GM18502 (cell line): ENCODE measurements around the gene PHLDB2.

Source experiments
- ATAC-seq: cut with Tn5 transposase; IDR thresholded peaks from one replicate; pipeline ENCODE4 v1.9.1; 2021; ENCODE audit warnings: mild to moderate bottlenecking; ENCODE audit not compliant: unreplicated experiment, poor library complexity

Gene PHLDB2

DNA sequence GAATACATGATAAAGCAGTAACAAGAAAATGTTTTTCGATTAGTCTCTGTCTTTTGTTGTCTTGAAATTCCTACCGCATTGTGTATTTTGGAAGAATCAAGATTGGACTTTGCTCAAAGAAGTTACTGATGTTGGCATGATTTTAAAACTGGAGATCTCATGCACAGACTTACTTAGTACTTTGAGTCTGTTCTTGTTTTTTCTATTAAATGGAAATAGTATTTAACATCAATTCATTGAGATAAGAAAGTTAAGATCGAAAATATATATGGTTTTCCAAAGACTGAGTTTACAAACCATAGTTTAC is 122.3 kb downstream of the PHLDB2 start:
- no peak for ATAC-seq

DNA sequence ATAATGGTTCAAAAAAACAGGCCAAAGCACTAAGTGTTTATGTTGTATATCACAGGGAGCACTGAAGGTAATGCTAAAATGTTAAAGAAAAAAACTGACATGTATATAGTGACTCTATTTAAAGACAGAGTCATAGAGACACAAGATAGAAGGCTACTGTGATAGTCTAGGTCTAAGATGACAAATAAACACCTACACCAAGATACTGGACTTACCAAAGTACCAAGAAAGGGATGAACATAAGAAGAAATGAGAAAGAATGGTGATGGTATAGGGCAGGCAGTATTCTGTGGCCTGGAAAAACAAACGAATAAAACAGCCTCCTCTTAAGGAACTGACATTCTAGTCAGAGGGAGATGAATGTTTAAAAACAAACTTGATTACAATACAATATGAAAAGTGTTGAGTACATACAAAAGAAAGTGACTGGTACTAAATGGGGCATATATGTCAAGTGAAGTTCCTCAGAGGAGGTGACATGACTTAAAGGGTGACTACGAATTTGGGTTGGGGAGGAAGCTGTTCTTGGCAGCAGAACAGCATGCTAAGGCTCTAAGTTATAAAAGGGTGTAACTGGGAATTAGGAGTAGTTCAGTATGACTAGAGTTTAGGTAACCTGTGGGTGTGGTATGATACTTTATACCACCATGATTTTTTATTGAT is 125.7 kb downstream of the PHLDB2 start:
- ATAC-seq = no peak

DNA sequence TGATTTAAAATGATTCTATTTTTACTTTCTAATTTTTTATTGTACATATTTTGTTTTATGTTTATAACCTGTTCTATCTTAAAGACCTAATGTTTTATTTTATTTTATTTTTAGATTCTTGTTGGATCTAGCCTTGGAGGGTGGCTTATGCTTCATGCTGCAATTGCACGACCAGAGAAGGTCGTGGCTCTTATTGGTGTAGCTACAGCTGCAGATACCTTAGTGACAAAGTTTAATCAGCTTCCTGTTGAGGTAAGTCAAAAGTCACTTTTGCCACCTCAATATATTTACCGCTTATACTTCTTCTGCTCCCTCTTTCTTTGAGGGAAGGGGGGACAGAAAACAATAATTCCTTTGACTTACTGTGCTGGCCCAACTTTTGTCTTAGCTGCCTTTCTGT is 127.7 kb downstream of the PHLDB2 start:
- ATAC-seq = no peak

DNA sequence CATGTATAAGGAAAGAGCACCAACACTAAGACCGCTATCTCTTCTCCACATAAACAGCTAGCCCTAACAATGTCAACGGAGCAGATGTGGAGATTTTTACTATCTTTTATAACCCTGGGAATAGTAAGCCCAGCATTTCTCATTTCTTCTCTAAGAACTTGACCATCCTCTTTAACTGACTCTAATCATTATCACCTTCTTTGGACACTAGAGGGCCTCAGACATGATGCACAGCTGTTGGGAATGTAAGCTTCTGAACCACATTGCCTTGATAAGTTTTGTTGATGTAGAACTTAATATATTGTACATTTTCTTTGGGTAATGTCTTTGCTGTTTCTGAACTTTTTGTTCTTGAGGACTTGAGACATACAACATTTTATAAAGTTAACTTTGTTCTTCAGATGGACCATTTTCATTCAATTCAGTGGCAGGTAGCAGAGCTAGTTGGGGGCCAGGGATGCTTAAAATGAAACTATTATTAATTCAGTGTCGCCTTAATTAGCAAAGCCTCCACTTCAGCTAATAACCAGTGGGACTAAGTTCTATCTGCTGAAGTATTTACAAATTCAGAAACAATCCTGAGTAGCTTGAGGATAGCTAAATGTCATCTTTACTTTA is 130.1 kb downstream of the PHLDB2 start:
- peak; percentile 94 for ATAC-seq

DNA sequence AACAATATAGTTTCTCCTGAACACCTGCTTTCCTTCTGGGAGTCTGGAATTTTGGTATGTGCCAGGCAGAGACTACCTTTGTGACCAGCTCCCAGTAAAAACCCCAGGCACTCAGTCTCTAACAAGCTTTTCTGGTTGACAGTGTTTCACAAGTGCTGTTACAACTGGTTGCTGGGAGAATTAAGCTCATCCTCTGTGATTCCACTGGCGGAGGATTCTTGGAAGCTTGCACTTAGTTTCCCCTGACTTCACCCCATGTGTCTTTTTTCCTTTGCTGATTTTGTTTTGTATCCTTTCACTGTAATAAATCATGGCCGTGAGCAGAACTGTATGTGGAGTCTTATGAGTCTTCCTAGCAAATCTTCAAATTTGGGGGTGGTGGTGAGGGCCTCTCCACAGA is 134.0 kb downstream of the PHLDB2 start:
- no peak for ATAC-seq

DNA sequence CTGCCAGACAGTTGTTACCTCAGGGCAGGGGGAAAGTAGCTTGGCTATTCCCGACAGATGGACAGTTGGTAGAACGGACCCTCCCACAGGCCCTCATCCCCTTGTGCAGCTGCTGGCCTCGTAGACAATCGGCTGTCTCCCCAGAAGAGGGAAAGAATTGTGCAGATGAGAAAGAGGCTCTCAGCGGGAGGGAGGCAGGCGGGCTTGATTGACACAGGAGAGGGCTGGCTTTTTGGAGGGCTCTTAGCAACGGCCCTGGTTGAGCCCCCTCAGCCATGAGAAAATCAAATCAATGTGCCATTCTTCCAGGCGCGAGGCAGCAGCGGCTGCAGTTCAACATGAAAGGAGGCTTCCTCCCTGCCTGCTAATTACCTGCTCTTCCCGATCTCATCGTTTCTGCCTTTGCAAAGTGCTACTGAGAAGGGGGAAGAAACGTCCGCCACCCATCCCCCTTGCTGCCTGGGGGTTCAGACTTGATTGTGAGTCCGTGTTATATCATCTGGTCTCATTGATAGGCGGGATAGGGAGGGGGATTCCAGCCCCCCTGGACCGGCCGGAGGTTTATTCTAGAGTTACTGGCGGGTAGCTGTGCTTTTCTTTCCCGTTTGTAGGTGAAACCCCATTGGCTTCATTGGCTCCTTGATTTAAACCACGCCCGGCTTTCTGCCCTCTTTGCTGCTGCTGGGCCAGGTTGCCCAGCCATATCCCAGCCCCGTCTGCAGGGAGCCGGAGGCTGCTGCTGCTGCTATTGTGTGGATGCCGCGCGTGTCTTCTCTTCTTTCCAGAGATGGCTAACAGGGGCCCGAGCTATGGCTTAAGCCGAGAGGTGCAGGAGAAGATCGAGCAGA is 139.8 kb downstream of the PHLDB2 start, which contains the start of gene TAGLN3:
Gene TAGLN3, plus strand, starts transcription at position 287 of the 848 bp plus-strand sequence. Its CDS starts 501 bp downstream, at position 788.
- peak; percentile 71 for ATAC-seq

DNA sequence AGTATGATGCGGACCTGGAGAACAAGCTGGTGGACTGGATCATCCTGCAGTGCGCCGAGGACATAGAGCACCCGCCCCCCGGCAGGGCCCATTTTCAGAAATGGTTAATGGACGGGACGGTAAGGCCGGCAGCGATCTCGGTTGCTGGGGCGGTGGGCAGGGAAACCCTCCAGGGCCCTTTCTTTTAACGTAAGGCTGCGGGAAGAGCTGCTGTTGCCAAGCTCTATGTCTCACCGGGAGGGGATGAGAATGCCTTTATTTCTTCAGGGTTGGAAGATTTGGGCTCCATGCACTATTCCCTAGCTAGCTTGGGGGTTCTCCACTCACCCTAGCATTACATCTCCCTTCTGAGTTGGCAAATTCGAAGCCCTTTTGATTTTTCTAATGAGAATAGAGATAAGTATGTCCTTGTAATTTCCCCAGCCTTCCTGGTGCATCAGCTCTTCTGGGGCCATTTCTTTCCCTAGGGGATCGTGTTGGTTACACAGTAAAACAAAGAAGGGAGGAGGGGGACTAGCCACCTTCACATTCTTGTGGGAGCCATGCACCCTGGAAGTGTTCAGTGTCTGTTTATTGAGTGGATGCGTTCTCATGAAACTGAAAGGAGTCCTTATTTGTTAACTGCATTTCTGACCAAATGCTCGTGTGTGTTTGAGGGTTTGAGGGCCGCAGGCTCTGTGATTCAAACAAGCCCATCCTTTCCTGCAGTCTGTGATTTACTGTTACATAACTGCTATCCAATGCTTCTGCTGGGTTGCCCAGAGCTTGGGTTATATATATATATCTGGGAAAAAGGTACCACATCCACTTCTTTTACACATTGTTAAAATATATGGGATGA is 140.6 kb downstream of the PHLDB2 start:
- peak; percentile 17 for ATAC-seq

DNA sequence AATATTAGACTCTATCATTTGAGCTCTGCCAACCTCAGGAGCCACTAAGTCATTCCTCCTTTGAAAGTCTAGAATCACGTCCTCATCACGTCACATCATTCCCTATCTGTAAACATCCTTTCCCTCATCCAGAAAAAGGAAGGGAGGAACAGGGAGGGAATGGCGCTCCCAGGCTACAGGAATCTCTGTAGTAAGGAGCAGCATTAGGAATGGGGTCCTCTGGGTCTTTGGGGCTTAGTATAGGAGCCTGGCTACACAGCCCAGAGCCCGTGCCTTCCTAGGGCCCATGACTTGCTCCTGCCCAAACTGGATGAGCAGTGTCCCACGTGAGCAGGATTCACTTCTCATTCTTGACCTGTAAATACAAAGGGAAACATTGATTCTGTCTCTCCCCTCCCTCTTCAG is 141.3 kb downstream of the PHLDB2 start:
- ATAC-seq = no peak

DNA sequence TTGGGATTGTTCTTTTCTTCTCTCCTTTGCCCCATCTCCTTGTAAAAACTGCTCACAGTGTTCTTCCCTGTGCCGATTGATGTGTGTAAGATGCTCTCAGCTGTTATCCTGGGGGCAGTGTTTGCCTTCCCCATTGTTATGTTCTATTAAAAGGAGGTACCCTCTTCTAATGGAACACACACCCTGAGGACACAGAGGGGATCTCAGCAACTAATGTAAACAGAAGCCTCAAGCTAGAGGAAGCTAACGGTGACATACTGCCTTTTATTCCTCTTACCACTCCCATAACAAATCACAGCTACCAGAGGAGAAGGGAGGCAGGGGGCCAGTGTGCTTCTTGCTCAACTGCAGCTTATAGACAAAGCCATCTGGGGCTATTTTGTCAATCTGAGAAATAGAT is 141.9 kb downstream of the PHLDB2 start:
- ATAC-seq = no peak

DNA sequence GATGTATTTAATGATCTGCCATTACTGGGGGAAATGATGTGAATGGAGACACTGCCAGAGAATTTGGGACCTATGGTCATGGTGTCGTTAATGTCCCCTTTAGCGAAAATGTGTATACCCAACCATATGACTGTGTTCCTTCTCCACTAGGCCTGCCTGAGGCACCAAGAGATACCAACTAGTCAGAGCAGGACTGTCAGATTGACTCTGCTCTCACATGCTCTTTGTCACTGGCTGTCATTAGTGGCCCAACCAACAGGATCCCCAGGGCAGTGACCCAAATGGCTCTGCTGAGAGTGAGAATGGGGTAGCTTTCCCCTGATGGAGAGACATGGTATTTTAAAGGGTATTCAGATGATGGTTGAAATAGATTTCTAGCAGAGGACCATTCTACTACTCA is 142.5 kb downstream of the PHLDB2 start:
- ATAC-seq = no peak

DNA sequence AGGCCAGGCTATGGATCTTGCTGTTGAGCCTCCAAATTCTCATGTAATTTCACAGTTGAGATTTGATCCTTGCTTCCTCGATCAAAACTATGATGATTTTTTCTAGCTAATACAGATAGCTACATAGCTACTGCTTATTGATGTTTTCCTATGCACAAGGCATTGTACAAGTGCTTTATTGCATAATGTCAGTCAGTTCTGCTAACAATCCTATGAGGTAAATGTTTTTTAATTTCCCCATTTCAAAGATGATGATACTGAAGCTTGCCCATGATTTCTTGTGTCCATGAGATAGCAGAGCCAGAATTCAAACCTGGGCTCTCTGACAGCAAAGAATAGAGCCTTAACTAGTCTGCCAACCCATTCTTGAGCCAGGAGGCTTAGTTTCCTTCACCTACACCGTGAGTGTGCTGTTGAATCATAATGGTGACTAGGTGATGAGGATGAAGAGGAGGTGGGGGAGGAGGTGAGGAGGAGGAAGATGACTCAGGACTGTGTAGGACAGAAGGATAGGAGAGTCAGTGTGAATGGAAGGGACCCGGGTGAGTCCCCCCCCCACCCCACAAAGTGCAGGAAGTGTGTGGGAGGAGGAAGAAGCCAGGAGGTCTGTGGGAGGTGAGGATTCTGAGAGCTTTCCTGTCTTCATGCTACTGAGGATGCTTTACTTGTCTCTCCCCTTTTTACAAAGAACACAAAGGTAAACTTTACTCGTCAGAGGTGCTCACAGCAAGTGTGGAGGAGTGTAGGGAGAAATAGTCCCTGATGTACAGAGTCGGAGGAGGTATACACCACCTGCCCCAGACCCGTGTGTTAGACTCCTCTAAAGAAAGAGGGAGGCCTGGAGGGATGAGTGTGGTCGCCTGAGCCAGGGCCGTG is 143.3 kb downstream of the PHLDB2 start:
- ATAC-seq = no peak

DNA sequence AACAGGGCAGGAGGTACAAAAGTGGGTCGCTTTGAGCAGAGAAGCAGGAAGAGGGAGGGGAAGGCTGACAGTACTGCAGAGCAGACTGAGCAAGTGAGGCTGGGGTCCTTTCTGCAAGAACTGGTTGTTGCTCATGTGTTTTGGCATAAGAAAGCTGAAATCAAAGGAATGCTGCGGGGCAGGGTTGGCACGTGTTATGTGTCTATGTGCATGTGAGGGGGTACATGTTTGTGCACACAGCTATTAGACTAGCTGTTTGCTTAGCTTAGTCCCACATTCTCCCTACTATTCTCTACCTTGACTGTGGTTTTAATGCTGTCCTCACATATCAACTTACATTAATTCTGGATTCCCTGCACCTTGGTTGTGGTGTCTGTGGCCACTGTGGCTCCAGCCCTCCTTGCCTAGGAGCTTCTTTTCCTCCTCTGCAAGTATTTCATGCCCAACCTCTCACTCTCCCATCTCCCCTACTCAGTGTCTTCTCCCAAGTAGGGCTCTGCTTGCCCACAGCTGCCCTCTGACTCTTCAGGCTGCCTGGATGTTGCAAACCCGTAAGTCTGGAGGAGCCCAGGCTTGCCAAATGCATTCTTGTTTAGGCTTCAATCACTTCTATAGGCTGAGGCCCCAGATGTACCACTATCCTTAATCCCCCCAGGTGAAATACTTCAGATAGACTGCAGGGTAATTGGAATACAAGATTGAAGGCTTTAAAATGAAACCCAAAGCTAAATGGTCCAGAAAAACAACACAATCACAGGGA is 144.4 kb downstream of the PHLDB2 start:
- ATAC-seq = no peak

DNA sequence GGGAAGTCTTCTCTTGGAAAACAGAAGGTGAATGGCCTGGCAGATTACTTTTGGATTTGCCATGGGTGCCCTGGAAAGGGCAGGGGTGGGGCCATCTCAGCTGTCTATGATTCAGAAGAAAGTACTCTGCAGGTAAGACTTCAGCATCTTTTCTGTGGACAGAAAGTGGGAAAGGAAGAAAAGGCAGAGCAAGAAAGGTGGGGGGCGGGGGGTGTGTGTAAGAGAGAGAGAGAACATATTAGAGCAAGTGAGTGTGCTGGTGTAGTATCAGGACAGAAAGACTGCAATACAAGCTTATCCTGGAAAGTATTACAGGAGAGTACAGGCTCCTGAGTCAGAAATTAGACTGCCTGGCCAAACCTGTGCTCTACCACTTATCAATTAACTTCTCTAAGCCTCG is 145.1 kb downstream of the PHLDB2 start:
- no peak for ATAC-seq

DNA sequence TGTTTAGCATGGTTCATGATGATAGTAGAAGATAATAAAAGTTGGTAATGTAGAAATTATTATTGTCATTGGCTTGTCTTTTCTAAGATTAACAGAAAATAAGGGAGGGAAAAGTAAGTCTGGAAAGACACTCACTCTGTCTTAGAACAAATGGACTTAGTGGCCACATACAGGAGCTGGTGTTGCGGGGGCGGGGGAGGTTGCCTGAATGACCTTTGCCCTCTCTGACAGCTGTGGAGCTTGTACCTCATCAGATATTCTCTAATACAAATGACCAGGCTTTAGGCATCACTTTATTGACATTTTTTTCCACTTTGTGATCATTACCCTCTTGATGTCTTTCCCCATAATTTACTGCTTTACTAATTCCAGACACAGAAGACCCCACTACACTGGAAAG is 145.6 kb downstream of the PHLDB2 start:
- no peak for ATAC-seq

DNA sequence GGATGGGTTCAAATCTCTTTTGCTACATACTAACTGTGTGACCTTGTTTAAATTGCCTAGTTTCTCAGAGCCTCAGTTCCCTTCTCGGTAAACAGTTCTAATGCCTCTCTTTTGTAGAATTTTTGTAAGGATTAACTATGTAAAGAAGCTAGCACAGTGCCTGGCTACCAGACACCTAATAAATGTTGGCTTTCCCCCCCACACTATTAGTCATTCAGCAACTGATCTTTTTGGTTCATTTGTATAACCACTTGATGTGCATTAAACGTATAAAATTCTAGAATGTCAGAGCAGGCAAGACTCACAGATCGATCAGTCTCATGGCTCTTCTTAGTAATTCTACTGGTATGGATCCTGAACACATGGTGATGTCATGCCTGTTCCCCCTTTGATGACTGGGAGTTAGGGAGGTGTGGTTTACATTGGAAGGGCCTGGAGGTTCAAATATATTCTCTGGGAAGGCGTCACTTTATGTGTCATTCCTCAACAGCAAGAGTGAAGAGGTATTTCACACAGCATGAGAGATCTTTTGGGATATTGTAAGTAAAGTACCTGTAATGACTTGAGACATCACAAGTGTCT is 146.1 kb downstream of the PHLDB2 start:
- no peak for ATAC-seq

DNA sequence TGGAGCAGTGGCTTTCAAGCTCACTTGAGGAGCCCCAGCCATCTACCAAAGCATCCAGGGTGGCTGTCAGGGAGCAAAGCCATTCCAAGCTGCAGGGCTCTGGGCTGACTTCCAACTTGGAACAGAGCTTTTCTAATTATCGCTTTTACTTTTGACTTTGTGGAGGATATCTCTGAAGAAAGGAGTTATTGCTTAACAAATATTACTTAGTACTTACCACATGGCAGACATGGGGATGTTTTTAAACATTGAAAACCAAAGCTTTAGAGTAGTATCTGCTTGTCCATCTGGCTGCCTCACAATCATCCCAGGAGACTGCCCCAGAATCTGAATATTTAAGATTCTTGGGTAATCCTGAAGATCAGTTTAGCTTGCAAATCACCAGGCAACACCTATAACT is 148.6 kb downstream of the PHLDB2 start:
- no peak for ATAC-seq

DNA sequence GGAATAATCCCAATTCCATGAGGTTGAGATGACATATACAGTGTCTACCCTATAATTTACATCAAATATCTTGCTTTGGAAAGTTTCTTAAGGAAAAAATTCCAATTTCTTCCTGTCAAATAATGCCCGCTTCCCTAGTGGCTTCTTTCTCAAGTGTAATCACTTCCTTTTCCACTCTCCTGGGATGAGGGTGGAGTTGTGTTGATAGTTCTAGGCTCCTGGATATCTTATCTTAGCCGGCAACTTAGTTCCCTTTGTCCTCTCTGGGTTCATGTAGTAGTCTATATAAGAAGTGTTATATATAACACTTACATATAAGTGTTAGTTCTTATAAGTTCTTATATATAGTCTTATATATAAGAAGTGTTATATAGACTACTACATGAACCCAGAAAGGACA is 150.6 kb downstream of the PHLDB2 start:
- no peak for ATAC-seq

DNA sequence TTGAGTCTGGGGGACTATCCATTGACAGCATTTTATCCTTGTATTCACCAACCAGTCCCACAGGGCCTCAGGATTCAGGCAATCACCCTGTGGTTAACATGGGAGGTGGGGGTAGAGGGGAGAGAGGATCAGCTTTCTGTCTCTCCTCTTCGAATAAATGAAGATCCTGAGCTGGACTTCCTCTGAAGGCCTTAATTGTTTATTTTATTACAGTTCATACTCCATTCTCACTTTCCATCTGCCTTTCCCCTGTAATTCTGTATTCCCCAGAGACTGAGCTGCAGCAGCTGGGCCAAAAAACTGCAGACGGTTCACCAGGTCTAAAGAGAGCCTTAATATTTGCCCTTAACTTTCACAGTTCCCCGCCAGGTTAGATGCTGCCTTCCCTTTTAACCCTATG is 151.6 kb downstream of the PHLDB2 start:
- no peak for ATAC-seq
